Mucosa of gallbladder (tissue), 1 donor: ENCODE results near the gene PTPRN2. TPM values are rescaled to one million over a fixed set of nuclear protein-coding genes. Genes with fewer than 3 reads are reported as not detected.
"Not testable (repeated sequence)": the region's sequence is repeated elsewhere in the genome, so short reads cannot be mapped to it uniquely, and the experiment has no call there.

ENCODE experiments used
- DNase-seq: peaks from one replicate; pipeline ENCODE4 v3.0.0-alpha.2; 2020; ENCODE audit warnings: low spot score
- total RNA-seq: library from RNA; stranded (reverse); gene quantifications from one replicate; pipeline ENCODE4 v1.2.1, GENCODE V29; 2021
- donor health status: DM: no; HTN: no; CAD: no.

The PTPRN2 gene
- total RNA-seq, 1 donor from 2014 or later: 11.9 TPM

- no peak for DNase-seq
These were observed 533.5 kb downstream of the PTPRN2 start for GRCh38 chr7:158054081-158054480.

DNA sequence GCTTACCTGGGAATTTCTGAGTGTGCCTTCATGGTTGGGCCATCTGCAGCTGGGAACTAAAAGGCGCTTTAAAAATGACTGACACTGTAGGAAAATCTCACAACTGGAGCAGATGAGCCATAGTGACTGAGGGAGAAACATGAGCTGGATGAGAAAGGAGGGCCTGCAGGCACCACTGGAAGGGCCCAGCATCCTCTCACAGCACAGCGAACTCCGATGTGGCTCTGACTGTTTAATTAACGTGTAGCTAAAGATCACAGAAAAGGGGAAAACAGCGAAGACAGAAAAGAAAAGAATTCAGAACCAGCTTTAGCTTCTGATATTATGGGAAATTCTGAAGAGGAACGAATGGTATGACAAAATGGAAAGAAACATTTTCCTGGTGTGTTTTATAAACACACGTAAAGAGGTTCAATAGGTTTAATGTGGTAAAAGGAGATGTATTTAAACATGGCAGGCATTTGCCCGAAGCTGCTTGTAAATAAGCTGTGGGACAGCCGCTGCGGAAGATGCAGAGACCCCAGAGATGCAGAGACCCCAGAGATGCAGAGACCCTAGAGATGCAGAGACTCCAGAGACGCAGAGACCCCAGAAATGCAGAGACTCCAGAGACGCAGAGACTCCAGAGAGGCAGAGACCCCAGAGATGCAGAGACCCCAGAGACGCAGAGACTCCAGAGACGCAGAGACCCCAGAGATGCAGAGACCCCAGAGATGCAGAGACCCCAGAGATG is 534.3 kb downstream of the PTPRN2 start:
- DNase-seq: no peak

DNA sequence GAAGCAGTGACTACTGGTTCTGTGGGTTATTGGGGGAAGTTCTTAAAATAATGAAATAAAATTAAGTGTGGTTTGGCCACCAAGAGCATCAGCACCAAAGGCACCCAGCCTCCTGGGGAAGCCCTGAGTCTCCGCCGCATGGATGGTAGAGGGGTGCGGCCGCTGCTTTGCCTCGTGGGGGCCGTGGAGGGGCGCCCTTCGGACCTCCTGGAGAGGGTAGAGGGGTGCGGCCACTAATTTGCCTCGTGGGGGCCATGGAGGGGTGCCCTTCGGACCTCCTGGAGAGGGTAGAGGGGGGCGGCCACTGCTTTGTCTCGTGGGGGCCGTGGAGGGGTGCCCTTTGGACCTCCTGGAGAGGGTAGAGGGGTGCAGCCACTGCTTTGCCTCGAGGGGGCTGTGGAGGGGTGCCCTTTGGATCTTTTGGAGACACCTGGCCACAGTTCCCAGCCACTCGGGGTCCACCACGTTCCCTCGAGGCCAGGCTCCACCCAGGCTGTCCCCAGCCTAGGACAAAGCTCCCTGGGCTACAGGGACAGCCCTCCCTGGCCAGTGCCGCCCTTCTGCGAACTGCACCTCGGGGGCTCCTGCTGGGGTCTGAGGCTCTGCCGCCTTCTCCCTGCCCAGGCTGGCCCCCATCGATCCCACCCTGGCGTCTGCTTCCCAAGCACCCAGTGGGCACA is 535.1 kb downstream of the PTPRN2 start:
- DNase-seq: no peak

DNA sequence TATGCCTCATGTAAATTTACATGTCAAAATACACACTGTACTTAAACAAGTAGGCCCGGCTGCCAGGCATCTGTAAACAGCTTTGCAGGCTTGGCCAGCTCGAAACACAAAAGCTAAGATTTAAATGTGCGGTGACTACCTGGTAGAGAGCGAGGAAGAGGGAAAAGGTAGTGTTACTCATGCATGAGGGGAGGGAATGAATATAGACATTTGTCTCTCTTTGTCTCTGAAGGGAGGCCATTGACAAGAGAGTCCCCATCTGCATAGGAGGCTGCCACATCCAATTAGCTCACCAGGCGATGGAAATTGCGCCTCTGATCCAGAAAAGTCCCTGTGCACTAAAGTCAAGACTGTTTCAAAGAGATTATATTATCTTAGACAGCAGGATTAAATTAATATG is 535.8 kb downstream of the PTPRN2 start:
- DNase-seq: no peak

DNA sequence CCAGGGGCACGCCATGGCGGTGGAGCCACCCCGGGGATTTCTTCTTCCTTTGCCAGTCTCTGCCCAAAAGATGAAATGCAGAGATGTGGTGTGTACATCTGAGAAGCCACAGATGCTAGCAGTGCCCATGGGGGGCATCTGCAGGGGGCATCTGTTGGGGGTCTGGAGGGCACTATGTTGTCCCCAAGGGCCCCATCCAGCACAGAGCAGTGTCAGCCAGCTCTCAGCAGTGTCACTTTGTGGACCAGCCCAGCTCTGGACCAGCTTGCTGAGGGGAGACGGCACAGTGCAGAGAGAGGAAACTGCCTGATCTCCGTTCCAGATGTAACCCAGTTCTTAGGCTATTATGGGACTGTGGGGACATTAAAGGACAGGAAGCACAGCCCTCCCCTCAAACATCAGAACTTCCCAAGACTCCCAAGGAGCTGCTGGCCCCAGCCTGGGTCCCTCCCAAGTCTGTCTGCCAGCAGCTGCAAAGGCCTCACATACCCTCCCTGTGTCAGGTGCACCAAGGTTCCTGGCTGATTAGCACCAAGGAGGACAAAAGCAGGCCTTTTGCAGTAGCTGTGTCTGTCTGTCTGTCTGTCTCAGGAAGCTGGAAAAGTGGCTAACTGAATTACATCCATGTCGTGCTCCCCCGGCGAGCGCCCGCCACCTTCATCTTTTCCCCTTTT is 536.5 kb downstream of the PTPRN2 start:
- no peak for DNase-seq

DNA sequence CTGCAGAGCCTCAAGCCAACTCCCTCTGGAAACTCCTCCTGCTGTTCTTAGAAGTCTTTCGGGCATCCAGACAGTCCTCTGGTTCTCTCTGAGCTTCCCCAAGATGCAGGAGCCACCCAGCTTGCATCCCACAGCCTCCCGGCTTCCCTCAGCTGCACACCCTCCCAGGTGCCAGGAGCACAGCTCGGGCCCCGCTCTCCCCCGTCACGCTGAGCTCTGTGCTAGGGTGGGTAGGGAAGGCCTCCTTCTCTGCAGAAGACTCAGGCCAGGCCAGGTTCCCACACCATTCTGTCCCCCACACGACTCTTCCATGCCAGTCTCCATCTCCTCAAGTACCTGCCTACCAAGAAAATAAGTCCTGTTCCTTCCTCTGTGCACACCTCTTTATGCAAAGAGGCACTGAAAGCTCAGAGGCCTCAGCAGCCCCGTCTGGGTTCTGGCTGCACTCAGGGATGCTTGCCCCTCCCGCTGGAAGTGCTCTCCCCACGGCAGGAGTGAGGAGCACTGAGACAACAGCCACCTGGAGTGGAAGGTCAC is 537.1 kb downstream of the PTPRN2 start:
- DNase-seq: no peak

DNA sequence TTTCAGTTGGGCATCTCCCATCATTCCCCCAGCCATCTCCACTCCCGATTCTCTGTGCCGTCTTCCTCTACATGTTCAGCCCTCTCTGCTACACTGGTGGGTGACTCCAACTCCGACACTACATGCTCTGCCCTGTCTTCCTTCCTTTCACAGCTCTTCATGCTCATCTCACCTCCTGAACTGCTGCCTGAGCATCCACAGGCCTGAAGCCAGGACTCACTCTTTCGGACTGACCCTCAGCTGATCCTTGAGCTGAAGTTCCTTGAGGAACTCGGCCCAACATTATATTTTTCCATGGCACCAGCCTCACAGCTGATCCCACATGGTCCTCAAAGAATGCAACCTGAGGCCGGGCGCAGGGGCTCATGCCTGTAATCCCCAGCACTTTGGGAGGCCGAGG is 538.4 kb downstream of the PTPRN2 start:
- DNase-seq: no peak

DNA sequence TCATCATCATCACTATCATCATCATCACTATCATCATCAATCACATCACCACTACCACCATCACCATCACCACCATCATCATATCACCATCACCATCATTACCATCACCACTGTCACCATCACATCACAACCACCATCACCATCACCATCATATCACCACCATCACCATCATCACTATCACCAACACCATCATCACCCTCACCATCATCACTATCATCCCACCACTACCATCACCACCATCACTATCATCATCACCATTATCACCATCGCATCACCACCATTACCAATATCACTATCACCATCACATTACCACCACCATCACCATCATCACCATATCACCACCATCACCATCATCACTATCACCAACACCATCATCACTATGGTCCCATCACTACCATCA is 539.1 kb downstream of the PTPRN2 start:
- DNase-seq: no peak

DNA sequence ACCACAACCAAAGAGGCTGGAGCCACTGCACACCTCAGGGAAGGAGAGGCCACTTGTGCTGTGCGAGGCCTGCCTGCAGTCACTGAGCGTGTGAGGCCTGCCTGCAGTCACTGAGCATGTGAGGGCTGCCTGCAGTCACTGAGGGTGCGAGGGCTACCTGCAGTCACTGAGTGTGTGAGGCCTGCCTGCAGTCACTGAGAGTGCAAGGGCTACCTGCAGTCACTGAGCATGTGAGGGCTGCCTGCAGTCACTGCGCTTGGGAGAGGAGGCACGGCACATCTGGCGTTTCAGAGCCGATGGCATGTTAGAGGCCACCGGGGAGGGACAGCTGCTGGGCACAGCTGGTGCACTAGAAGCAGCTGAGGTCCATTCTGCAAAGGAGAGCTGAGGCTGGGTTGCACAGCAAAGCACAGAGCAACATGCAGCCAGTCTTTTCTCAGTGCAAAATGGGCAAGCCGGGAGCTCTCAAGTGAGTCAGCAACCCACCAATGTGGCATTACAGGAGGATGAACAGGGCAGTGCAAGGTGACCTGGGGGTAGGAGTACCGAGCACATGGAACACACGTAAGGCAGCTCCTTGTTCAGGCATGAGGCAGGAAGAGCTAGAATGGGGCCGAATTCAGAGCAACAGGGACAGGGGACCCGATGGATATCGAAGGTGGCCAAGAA is 540.1 kb downstream of the PTPRN2 start:
- DNase-seq: no peak

GRCh38 chr7:158046246-158046645 is 541.4 kb downstream of the PTPRN2 start:
- not testable (repeated sequence) for DNase-seq

GRCh38 chr7:158044482-158044823 is 543.2 kb downstream of the PTPRN2 start:
- no peak for DNase-seq

DNA sequence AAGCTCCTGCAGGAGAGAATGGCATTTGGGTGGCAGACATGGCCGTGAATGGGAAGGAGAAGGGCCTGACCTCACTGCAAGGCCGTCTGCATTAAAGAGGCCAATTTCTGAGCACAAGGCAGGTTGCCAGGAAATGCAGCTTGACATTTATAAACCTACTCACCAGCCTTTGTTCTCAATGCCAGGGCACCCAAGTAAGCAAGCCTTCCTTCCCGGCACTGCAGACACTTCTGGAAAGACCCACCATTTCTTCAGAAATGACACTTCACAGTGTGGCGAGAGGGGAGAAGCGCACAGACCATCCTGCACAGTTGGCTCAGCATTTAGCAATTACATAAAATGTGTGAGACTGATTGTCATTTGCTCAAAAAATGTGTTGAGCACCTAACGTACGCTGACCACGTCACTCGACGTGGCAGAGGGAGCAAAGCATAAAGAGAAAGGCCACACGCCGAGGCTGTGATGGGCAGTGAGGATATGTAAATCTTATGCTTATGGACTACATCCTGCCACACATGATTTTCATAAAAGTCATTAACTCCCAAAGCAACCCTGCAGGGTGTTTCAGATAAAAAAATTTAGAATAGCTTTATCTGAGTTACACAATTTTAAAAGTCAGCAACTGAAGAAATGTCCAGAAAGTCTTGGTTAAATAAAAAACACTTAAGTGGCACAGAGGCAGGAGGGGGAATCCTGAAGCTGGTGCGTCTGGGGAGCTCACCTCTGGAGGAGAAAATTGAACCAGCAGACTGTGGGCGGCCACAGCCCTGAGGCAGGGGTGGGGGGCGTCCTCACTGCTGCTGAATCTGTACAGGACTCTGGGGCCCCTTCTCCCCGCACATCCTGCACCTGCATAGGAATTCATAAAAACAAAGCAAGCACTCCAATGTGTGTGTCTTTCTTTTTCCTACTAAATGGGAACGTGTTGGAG is 543.8 kb downstream of the PTPRN2 start:
- no peak for DNase-seq

DNA sequence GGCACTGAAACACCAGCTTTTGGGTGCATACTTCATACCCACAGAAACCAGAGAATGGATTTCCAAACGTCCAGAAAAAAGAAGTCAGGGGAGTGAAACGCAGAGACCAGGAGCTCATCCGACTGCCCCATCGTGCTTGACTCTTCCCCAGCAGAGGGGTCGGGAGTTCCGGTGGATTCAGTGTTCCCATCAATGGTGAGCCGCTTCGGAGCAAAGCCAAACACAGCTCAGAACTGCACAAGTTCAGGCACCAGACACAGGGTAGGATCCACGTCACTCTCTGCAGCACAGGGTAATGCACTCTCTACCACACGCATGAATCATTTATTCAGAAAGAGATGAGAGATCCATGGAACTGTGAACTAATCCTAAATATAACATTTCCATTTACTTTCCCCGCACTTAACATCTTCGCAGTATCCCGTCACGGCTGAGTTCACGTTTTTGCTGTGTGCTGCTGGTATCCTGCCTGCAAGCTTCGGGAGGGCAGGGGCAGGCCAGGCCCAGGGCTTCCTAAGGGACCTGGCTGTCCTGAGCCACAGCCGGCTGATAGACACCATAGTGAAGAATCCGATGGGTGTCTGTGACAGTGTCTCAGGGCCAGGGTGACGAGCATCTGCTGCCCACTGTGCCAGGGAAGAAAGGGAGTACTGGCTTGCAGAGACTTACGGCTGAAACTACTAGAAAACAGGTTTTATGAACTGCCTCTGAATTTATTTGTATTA is 545.3 kb downstream of the PTPRN2 start:
- no peak for DNase-seq

GRCh38 chr7:158040199-158040598 is 547.4 kb downstream of the PTPRN2 start:
- no peak for DNase-seq

- DNase-seq: no peak
These were observed 548.4 kb downstream of the PTPRN2 start for GRCh38 chr7:158039270-158039669.

DNA sequence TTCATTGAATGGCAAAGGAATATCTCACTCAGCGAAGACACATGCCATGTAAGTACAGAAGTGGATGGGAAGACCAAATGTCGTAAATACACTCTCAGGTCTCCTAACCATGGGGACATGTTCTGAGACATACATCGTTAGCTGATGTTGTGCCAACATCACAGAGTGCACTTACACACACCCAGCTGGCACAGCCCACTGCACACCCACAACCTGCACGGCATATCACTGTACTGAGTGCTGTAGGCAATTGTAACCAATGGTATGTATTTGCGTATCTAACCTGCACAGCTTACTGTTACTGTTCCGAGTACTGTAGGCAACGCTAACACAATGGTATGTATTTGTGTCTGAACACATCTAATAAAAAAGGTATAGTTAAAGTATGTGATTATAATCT is 550.4 kb downstream of the PTPRN2 start:
- no peak for DNase-seq

GRCh38 chr7:158035343-158035742 is 552.3 kb downstream of the PTPRN2 start:
- no peak for DNase-seq

- DNase-seq: no peak
These were observed 553.1 kb downstream of the PTPRN2 start for GRCh38 chr7:158034571-158034970.

DNA sequence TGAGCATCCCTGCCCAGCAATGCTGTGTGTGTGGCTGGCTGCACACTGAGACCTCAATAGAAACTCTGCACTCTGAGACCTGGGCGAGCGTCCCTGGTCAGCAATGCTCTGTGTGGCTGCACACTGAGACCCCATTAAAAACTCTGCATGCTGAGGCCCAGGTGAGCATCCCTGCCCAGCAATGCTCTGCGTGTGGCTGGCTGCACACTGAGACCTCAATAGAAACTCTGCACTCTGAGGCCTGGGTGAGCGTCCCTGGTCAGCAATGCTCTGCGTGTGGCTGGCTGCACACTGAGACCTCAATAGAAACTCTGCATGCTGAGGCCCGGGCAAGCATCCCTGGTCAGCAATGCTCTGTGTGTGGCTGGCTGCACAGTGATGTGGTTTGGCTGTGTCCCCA is 553.7 kb downstream of the PTPRN2 start:
- DNase-seq: not testable (repeated sequence)

- no peak for DNase-seq
These were observed 554.4 kb downstream of the PTPRN2 start for GRCh38 chr7:158033196-158033595.
